Erythroblast (primary cell): ENCODE data around the gene C11orf91.
"Not testable (repeated sequence)": the region's sequence is repeated elsewhere in the genome, so short reads cannot be mapped to it uniquely, and the experiment has no call there.

Experiments
- DNase-seq, 2 experiments: peaks; one replicate each; lab custom pipeline; 2025; lab: John Stamatoyannopoulos, UW
- GATA1 ChIP-seq: IDR thresholded peaks from 2 replicates; pipeline ENCODE4 v1.6.1; 2011; ENCODE audit warnings: low read depth, mild to moderate bottlenecking, control low read depth, low read length, moderate library complexity
- POLR2A ChIP-seq: IDR thresholded peaks from 2 replicates; pipeline ENCODE4 v1.6.1; 2011; ENCODE audit warnings: mild to moderate bottlenecking, low read length

The C11orf91 gene

DNA sequence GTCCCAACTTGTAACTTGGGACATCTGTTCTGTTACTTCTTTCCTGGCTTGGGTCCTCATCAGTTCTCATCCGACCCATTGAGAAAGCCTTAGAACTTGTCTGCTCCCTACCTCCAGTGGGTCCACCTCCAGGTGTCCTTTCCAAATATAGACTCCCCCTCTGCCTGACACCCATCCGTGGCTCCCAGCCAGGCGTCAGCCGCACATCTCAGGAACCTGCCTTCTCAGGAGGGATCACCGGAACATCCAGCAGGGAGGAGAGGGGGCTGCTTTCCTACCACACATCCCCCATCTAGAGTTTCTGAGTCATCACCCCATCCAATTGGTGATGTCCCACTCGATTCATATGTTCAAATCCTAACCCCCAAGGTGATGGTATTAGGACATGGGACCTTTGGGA lies 36.5 kb downstream of the C11orf91 start:
- TF ChIP-seq POLR2A: no peak
- TF ChIP-seq GATA1: no peak
- DNase-seq: no peak

GRCh38 chr11:33663121-33663520 lies 37.5 kb downstream of the C11orf91 start:
- TF ChIP-seq GATA1 (no peak), POLR2A (no peak)

DNA sequence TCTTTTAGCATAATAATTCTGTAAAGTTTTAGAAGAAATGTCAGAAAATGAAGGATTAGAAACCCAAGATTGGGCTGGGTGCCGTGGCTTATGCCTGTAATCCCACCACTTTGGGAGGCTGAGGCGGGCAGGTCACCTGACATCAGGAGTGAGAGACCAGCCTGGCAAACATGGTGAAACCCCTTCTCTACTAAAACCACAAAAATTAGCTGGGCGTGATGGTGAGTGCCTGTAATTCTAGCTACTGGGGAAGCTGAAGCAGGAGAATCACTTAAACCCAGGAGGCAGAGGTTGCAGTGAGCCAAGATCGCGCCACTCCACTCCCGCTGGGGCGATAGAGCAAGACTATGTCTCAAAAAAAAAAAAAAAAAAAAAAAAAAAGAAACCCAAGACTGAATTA lies 39.1 kb downstream of the C11orf91 start:
- DNase-seq: not testable (repeated sequence)

More at GRCh38 chr11:33663121-33663520, 37.5 kb downstream of the C11orf91 start:
- DNase-seq: no peak

DNA sequence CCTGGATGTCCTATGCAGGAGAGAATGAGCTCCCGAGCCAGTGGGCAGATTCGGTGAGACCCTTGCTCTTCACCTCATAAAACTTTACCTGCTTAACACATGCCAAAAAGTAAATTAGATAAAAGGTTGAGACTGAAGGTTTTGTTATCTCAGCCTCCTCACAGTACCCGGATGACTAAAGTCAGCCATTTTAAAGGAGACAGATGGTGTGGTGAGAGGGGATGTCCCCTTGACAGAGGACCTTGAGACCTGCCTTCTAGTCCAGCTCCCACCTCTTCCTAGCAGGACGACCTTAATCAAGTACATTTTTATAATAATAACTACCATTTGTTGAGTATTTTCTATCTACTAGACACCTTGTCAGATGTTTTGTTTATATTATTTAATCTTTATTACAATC lies 39.7 kb downstream of the C11orf91 start:
- TF ChIP-seq POLR2A (no peak), GATA1 (no peak)

GRCh38 chr11:33659370-33660139 lies 41.1 kb downstream of the C11orf91 start:
- TF ChIP-seq POLR2A (no peak), GATA1 (no peak)
- DNase-seq: no peak

More for the DNA sequence above, 39.7 kb downstream of the C11orf91 start:
- DNase-seq: no peak

DNA sequence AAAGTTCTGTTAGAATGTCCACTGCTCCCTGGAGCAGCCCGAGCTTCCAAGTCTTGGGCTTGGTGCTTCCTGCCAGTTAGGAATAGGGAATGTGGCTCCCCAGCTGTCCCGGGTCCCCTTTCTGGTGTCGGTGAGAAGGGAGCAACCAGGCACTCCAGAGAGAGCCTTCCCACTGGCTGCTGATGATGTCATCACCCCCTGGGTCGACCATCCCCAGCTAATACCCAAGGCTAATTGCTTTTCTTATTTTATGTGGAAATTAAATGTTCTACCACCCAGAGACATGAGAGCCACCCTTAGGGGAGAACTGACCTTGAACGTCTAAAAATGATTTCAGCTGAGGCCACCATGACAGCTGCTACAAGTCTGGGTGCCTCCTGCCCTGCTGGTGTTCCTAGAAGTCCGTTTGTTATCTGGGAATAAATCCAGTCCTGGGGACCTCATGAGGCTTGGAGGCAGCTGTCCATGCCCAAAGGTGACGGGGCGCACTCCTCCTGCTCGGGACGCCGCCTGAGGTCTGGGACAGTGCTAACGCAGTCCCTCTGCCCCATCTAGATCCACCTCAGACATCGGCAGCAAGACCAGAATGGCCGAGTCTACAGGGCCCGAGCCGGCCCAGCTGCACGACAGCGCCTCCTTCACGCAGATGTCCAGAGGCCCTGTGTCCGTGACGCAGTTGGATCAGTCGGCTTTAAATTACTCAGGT lies 42.3 kb downstream of the C11orf91 start:
- TF ChIP-seq POLR2A (no peak), GATA1 (no peak)
- no peak for DNase-seq

GRCh38 chr11:33657757-33658156 lies 42.9 kb downstream of the C11orf91 start:
- no peak for DNase-seq
- no peak for TF ChIP-seq POLR2A
- no peak for TF ChIP-seq GATA1

- no peak for TF ChIP-seq GATA1
- TF ChIP-seq POLR2A: no peak
- DNase-seq: no peak
Observed at GRCh38 chr11:33656768-33657167, 43.9 kb downstream of the C11orf91 start.

GRCh38 chr11:33655842-33656600 lies 44.6 kb downstream of the C11orf91 start:
- no peak for TF ChIP-seq POLR2A
- TF ChIP-seq GATA1: no peak
- DNase-seq: no peak

DNA sequence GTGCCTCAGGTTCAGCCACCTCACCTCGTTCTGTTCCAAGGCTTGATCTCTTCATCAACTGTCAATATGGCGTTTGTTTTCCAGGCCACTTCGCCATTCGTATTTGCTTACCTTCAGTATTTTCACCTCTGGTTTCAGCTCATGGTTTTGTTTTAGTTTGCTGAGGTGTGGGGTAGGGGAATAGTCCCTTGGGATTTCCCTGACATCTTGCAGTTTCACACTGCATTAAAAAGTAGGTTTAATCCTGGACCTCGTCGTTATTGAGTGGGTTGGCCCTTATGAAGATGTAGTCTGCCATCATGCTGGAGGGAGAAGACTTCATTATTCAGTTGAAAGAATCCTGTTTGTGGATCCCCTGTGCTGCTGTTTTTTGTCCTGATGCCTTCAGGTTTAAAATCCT lies 46.0 kb downstream of the C11orf91 start:
- TF ChIP-seq GATA1: no peak
- TF ChIP-seq POLR2A: no peak
- DNase-seq: no peak

- no peak for DNase-seq
Observed at GRCh38 chr11:33652930-33653329, 47.7 kb downstream of the C11orf91 start.

GRCh38 chr11:33652431-33652830 lies 48.2 kb downstream of the C11orf91 start:
- no peak for TF ChIP-seq POLR2A
- DNase-seq: no peak

More at GRCh38 chr11:33652930-33653329, 47.7 kb downstream of the C11orf91 start:
- TF ChIP-seq POLR2A: no peak
- no peak for TF ChIP-seq GATA1

DNA sequence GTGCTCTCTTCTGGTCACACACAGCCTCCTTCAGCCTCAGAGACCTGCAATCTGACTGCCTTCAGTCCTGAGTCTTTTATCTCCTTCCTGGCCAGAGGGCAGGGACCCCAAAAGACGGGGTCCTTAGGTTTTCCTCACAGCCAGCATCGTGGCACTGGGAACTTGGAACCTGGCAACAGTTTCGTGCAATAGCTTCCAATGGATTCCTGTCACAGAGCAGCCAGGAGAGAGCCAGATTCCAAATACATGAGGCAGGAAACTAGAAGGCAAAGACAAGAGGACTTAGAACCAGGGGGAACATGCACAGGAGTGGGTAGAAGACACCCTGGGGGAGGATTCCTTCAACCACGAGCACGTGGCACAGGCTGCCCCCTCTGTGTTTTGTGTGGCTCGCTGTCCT lies 48.6 kb downstream of the C11orf91 start:
- TF ChIP-seq POLR2A (no peak), GATA1 (no peak)
- DNase-seq: no peak

DNA sequence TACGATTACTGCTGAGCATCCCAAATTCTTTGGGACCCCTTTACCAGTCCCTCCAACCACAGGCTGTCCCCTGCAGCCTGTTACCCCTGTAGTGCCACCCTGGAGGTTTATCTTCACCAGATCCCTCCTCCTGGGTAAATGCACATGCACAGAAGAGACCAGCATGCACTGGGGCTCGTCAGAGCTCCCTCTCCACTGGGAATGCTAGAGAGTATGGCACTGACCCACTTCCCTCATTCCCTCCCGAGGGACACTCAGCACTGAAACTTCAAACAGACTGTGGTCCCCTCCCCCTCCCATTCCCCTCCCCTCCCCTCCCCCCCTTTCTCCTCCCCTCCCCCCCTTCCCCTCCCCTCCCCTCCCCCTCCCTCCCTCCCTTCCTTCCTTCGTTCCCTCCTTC lies 49.1 kb downstream of the C11orf91 start:
- no peak for DNase-seq
- TF ChIP-seq GATA1: no peak
- TF ChIP-seq POLR2A: no peak
